ENCODE data around the gene ZNF865. TPM values are rescaled to one million over a fixed set of nuclear protein-coding genes. Genes with fewer than 3 reads are reported as not detected.

ZNF865 gene
- total RNA-seq, 1 donor from 2014 or later: 20.3 TPM

GRCh38 chr19:55606471-55606787, 982 bp downstream of the ZNF865 start:
- Mint-ChIP-seq H3K4me3 (peak overlapping the region; percentile 97), H3K9me3 (no peaks in the 10 kb centered on the region), H3K27ac (ENCODE audit: unreplicated experiment) (peak overlapping the region; percentile 76), H3K27me3 (ENCODE audit: low read depth) (no peaks in the 10 kb centered on the region), H3K4me1 (peaks cover 43% of the 10 kb centered on the region), H3K36me3 (ENCODE audit: low read depth) (peaks cover 7% of the 10 kb centered on the region)
- no peak for TF ChIP-seq CTCF (conservative IDR thresholded peaks at IDR 0.05)
- no peak for DNase-seq (ENCODE audit: low read depth, low spot score)

- H3K27me3 Mint-ChIP-seq (ENCODE audit: low read depth): no peaks in the 10 kb centered on the region
- H3K9me3 Mint-ChIP-seq: no peaks in the 10 kb centered on the region
- peak overlapping the region; percentile 8 for H3K27ac Mint-ChIP-seq (ENCODE audit: unreplicated experiment)
- DNase-seq (ENCODE audit: low read depth, low spot score): no peak
- H3K4me3 Mint-ChIP-seq: peak overlapping the region; percentile 97
- peaks cover 7% of the 10 kb centered on the region for H3K36me3 Mint-ChIP-seq (ENCODE audit: low read depth)
- no peak for TF ChIP-seq CTCF (conservative IDR thresholded peaks at IDR 0.05)
- H3K4me1 Mint-ChIP-seq: peaks cover 43% of the 10 kb centered on the region
Observed at GRCh38 chr19:55606817-55607216, 1.4 kb downstream of the ZNF865 start.

DNA sequence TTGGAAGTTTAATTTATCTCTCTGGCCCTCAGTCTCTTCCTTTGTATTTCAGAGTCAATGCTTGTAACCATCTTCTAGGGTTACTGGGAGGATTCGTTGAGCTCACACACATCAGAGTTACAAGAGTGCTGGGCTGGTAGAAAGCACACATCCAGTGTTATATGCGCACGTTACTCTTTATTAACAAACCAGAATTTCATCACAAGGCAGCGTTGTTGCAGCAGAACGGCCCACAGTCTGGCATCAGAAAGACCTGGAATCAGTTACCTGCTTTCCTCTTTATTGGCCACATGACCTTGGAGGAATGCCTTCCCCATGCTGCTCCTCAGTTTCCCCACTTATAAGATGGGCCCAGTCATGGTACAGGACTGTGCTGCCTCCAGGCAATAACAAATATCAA, 3.9 kb downstream of the ZNF865 start:
- Mint-ChIP-seq H3K27me3 (ENCODE audit: low read depth) (no peaks in the 10 kb centered on the region), H3K27ac (ENCODE audit: unreplicated experiment) (no peak overlapping the region)

GRCh38 chr19:55611300-55611982, 6.0 kb downstream of the ZNF865 start:
- H3K9me3 Mint-ChIP-seq: no peaks in the 10 kb centered on the region
- peak overlapping the region; percentile 69 for H3K4me3 Mint-ChIP-seq
- no peak overlapping the region for H3K27ac Mint-ChIP-seq (ENCODE audit: unreplicated experiment)
- TF ChIP-seq CTCF (conservative IDR thresholded peaks at IDR 0.05): no peak
- H3K27me3 Mint-ChIP-seq (ENCODE audit: low read depth): no peaks in the 10 kb centered on the region
- DNase-seq (ENCODE audit: low read depth, low spot score): no peak
- H3K4me1 Mint-ChIP-seq: peaks cover 22% of the 10 kb centered on the region
- H3K36me3 Mint-ChIP-seq (ENCODE audit: low read depth): peaks cover 13% of the 10 kb centered on the region

More for the DNA sequence above, 3.9 kb downstream of the ZNF865 start:
- Mint-ChIP-seq H3K9me3 (no peaks in the 10 kb centered on the region), H3K4me3 (peak overlapping the region; percentile 18), H3K4me1 (peaks cover 37% of the 10 kb centered on the region), H3K36me3 (ENCODE audit: low read depth) (peaks cover 13% of the 10 kb centered on the region)
- DNase-seq (ENCODE audit: low read depth, low spot score): no peak
- TF ChIP-seq CTCF (conservative IDR thresholded peaks at IDR 0.05): no peak

DNA sequence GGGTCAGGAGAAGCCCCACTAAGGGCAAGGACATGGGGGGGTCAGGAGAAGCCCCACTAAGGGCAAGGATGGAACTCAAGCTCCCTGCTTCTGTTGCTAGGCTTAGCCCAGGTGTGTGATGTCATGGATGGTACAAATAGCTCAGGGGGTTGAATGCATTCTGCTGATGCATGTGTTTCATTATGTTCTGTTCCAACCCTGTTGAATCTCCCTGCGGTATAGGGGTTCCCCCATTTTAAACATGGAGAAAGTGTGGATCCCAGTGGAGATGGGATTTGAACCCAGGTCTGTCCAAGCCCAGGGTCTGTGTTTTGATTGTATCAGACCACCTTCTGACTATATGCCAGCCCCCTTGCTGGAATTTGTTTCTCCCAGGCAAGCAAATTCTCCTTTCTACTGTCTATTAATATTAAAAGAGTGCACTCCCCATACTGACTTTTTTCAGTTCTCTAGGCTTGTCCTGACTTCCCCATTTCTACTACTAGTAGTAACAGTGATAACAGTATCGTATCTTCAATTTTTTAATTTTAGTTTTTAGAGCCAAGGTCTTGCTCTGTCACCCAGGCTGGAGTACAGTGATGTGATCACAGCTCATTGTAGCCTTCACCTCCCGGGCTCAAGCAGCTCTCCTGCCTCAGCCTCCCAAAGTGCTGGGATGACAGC, 6.7 kb downstream of the ZNF865 start:
- DNase-seq (ENCODE audit: low read depth, low spot score): no peak
- H3K27ac Mint-ChIP-seq (ENCODE audit: unreplicated experiment): no peak overlapping the region
- H3K36me3 Mint-ChIP-seq (ENCODE audit: low read depth): peaks cover 16% of the 10 kb centered on the region
- TF ChIP-seq CTCF (conservative IDR thresholded peaks at IDR 0.05): no peak
- no peaks in the 10 kb centered on the region for H3K27me3 Mint-ChIP-seq (ENCODE audit: low read depth)
- H3K4me3 Mint-ChIP-seq: peak overlapping the region; percentile 38
- peaks cover 16% of the 10 kb centered on the region for H3K4me1 Mint-ChIP-seq
- no peaks in the 10 kb centered on the region for H3K9me3 Mint-ChIP-seq
